ENCODE data around the gene SPNS2. TPM values are rescaled to one million over a fixed set of nuclear protein-coding genes. Genes with fewer than 3 reads are reported as not detected.

The SPNS2 gene
- total RNA-seq, 1 donor from 2014 or later: 67.0 TPM

GRCh38 chr17:4573115-4573514, 74.4 kb downstream of the SPNS2 start:
- Histone ChIP-seq H3K27ac (no peak overlapping the region), H3K36me3 (no peaks in the 10 kb centered on the region), H3K4me1 (no peaks in the 10 kb centered on the region), H3K9me3 (no peaks in the 10 kb centered on the region), H3K27me3 (no peaks in the 10 kb centered on the region), H3K4me3 (no peak overlapping the region)
- intact Hi-C loops (cut with DNase I): no loop called here
- DNase-seq: no peak
- no peak for TF ChIP-seq CTCF (IDR thresholded peaks at IDR 0.05)
- no peak for ATAC-seq

DNA sequence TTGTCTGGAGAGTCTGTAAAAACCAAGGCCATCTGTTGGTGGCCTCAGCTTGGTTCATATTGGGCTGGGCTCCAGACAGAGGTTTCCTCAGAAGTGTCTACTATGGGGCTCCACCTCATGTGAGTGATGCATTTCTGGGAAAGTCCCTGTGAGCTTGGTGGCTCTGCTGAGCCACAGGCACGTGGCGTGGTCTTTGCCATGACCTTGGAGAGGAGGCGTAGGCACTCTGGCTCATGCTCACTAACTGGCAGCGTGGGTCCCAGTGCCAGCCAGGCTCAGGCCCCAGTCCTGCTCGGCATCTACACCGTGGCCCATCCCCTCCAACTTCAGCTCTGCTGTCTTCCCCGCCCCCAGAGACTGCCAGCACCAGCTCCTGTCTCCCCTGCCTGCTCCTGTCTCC, 75.0 kb downstream of the SPNS2 start:
- Histone ChIP-seq H3K36me3 (no peaks in the 10 kb centered on the region), H3K9me3 (no peaks in the 10 kb centered on the region), H3K4me1 (no peaks in the 10 kb centered on the region), H3K4me3 (no peak overlapping the region), H3K27ac (no peak overlapping the region), H3K27me3 (no peaks in the 10 kb centered on the region)
- ATAC-seq (peak; percentile 81), DNase-seq (peak; percentile 73)
- TF ChIP-seq CTCF (IDR thresholded peaks at IDR 0.05): no peak
- intact Hi-C loops (cut with DNase I): no loop called here

GRCh38 chr17:4574448-4575045, 75.9 kb downstream of the SPNS2 start:
- Histone ChIP-seq H3K27ac (no peak overlapping the region), H3K36me3 (no peaks in the 10 kb centered on the region), H3K4me1 (no peaks in the 10 kb centered on the region), H3K4me3 (no peak overlapping the region), H3K27me3 (no peaks in the 10 kb centered on the region), H3K9me3 (no peaks in the 10 kb centered on the region)
- DNase-seq: peak; percentile 68
- TF ChIP-seq CTCF (IDR thresholded peaks at IDR 0.05): no peak
- intact Hi-C loops (cut with DNase I): no loop called here
- peak; percentile 84 for ATAC-seq

DNA sequence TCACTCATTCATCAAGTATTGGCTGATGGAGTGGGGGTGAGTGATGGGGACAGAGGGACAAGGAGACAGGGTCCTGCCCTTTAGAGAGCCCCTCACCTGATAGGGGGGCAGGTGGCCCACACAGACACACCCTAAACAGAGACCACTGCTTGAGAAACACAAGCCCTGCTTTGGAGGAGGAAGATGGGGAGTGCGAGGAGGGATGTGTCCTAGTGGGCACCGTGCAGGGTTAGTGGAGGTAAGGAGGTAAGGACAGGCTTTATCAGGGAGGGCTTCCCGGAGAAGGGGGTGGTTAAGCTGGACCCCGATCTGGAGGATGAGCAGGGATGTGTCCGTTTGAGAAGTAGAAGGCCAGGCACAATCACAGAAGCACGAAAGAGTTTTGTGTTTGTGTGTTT, 77.5 kb downstream of the SPNS2 start:
- Histone ChIP-seq H3K4me3 (no peak overlapping the region), H3K27ac (no peak overlapping the region), H3K4me1 (no peaks in the 10 kb centered on the region), H3K36me3 (no peaks in the 10 kb centered on the region), H3K9me3 (no peaks in the 10 kb centered on the region), H3K27me3 (no peaks in the 10 kb centered on the region)
- DNase-seq (no peak), ATAC-seq (no peak)
- TF ChIP-seq CTCF (IDR thresholded peaks at IDR 0.05): no peak
- intact Hi-C loops (cut with DNase I): no loop called here

- no peak for TF ChIP-seq CTCF (IDR thresholded peaks at IDR 0.05)
- Histone ChIP-seq H3K4me1 (no peaks in the 10 kb centered on the region), H3K9me3 (no peaks in the 10 kb centered on the region), H3K36me3 (no peaks in the 10 kb centered on the region), H3K27me3 (no peaks in the 10 kb centered on the region), H3K4me3 (no peak overlapping the region), H3K27ac (no peak overlapping the region)
- DNase-seq (peak; percentile 49), ATAC-seq (no peak)
- intact Hi-C loops (cut with DNase I): no loop called here
Observed at GRCh38 chr17:4576729-4577322, 78.1 kb downstream of the SPNS2 start.
